IMR-90 (cell line): ENCODE measurements around the gene MAGI3. TPM values are rescaled to one million over a fixed set of nuclear protein-coding genes. Genes with fewer than 3 reads are reported as not detected.

Experiments
- ATAC-seq: fragments of 200-7000 bp; cut with Tn5 transposase; 2 replicates; pipeline ENCODE4 v1.9.1; 2020; ENCODE audit warnings: low read depth, mild to moderate bottlenecking, moderate library complexity
- BruUV-seq: library from RNA; stranded (reverse); fragments of 400-500 nt; replicated peaks from 2 replicates; lab custom pipeline; 2021; lab: Mats Ljungman, UMichigan
- CTCF ChIA-PET: fragments of 300-600 bp; formaldehyde crosslinking; extraction: SDS; loops from one replicate; lab custom pipeline; 2021; ENCODE audit warnings: antibody characterized with exemption; lab: Yijun Ruan, JAX
- POLR2A ChIA-PET: fragments of 300-600 bp; sonication (Branson Sonifier 250); formaldehyde crosslinking; loops from one replicate; lab custom pipeline; 2022; ENCODE audit warnings: antibody characterized with exemption; ENCODE audit not compliant: unreplicated experiment; lab: Charles Lee
- DNase-seq: peaks from one replicate; pipeline ENCODE4 v3.0.0; 2013
- H2AFZ ChIP-seq: replicated peaks from 2 replicates; pipeline ENCODE3; 2013; ENCODE audit warnings: low read length, mild to moderate bottlenecking; ENCODE audit not compliant: poor library complexity
- H2AK5ac ChIP-seq: 2 replicates; pipeline ENCODE4 v1.6.1; 2013; ENCODE audit warnings: low read depth, low read length, inconsistent platforms
- H2AK9ac ChIP-seq: replicated peaks from 2 replicates; pipeline ENCODE3; 2013; ENCODE audit warnings: mild to moderate bottlenecking, low read depth, low read length, moderate library complexity; ENCODE audit not compliant: poor library complexity
- H2BK120ac ChIP-seq: 2 replicates; pipeline ENCODE4 v1.6.1; 2013; ENCODE audit warnings: low read depth, low read length, inconsistent platforms
- H2BK15ac ChIP-seq: 3 replicates; pipeline ENCODE4 v1.6.1; 2013; ENCODE audit warnings: low read depth, low read length, inconsistent platforms
- H2BK20ac ChIP-seq: 2 replicates; pipeline ENCODE4 v1.6.1; 2013; ENCODE audit warnings: low read depth, mild to moderate bottlenecking, inconsistent platforms, low read length, moderate library complexity
- H2BK5ac ChIP-seq: 2 replicates; pipeline ENCODE4 v1.6.1; 2013; ENCODE audit warnings: mild to moderate bottlenecking, low read depth, low read length, inconsistent platforms; ENCODE audit not compliant: poor library complexity, severe bottlenecking
- H3K14ac ChIP-seq: replicated peaks from 2 replicates; pipeline ENCODE4 v1.6.1; 2013; ENCODE audit warnings: low read depth, low read length, inconsistent platforms
- H3K18ac ChIP-seq: 2 replicates; pipeline ENCODE4 v1.6.1; 2013; ENCODE audit warnings: low read depth, low read length, control low read depth
- H3K23ac ChIP-seq: 2 replicates; pipeline ENCODE4 v1.6.1; 2013; ENCODE audit warnings: low read depth, low read length, inconsistent platforms
- H3K27ac ChIP-seq: 2 replicates; pipeline ENCODE4 v1.5.1; 2013; ENCODE audit warnings: mild to moderate bottlenecking, control low read depth, low read length; ENCODE audit not compliant: insufficient read depth
- H3K27me3 ChIP-seq: 2 replicates; pipeline ENCODE4 v1.6.1; 2013; ENCODE audit warnings: low read length; ENCODE audit not compliant: control insufficient read depth, insufficient read depth
- H3K36me3 ChIP-seq: 2 replicates; pipeline ENCODE4 v1.6.1; 2013; ENCODE audit warnings: low read length, mixed read lengths; ENCODE audit not compliant: control insufficient read depth, insufficient read depth
- H3K4ac ChIP-seq: 2 replicates; pipeline ENCODE4 v1.6.1; 2013; ENCODE audit warnings: low read depth, low read length, inconsistent platforms
- H3K4me1 ChIP-seq: 2 replicates; pipeline ENCODE4 v1.6.1; 2013; ENCODE audit warnings: low read length, mixed read lengths; ENCODE audit not compliant: control insufficient read depth, insufficient read depth
- H3K4me2 ChIP-seq: 2 replicates; pipeline ENCODE4 v1.6.1; 2013; ENCODE audit warnings: low read depth, mild to moderate bottlenecking, control low read depth, low read length, moderate library complexity
- H3K4me3 ChIP-seq: 2 replicates; pipeline ENCODE4 v1.5.1; 2013; ENCODE audit warnings: low read depth, mild to moderate bottlenecking, control low read depth, low read length, moderate library complexity; ENCODE audit not compliant: insufficient read depth
- H3K56ac ChIP-seq: 2 replicates; pipeline ENCODE4 v1.6.1; 2013; ENCODE audit warnings: low read length, inconsistent platforms; ENCODE audit not compliant: insufficient read depth; ENCODE audit errors: extremely low read depth
- H3K79me1 ChIP-seq, 2 experiments: 2 replicates each; pipeline ENCODE4 v1.6.1; 2013; ENCODE audit warnings: low read length in 2 of 2, inconsistent platforms in 1 of 2, low read depth in 1 of 2
- H3K9ac ChIP-seq: 2 replicates; pipeline ENCODE4 v1.6.1; 2013; ENCODE audit warnings: low read depth, low read length, control low read depth
- H3K9me1 ChIP-seq: 2 replicates; pipeline ENCODE4 v1.6.1; 2013; ENCODE audit warnings: low read length, inconsistent platforms; ENCODE audit not compliant: insufficient read depth
- H3K9me3 ChIP-seq: 2 replicates; pipeline ENCODE4 v1.6.1; 2013; ENCODE audit warnings: low read length; ENCODE audit not compliant: control insufficient read depth, insufficient read depth
- H4K20me1 ChIP-seq: 2 replicates; pipeline ENCODE4 v1.6.1; 2013; ENCODE audit warnings: low read length, inconsistent platforms; ENCODE audit not compliant: insufficient read depth
- H4K5ac ChIP-seq: 2 replicates; pipeline ENCODE4 v1.6.1; 2013; ENCODE audit warnings: mild to moderate bottlenecking, low read depth, low read length, control low read depth
- H4K8ac ChIP-seq, 2 experiments: 2 replicates each; pipeline ENCODE4 v1.6.1; 2013; ENCODE audit warnings: low read depth in 2 of 2, low read length in 2 of 2, control low read depth in 1 of 2, inconsistent platforms in 1 of 2
- H4K91ac ChIP-seq: 2 replicates; pipeline ENCODE4 v1.6.1; 2013; ENCODE audit warnings: low read depth, low read length, inconsistent platforms; ENCODE audit not compliant: insufficient read depth
- BHLHE40 ChIP-seq: fragments of 150-350 bp; IDR thresholded peaks from 2 replicates; pipeline ENCODE4 v1.6.1; 2016; ENCODE audit warnings: mild to moderate bottlenecking, low read depth, low read length
- CEBPB ChIP-seq: IDR thresholded peaks from 2 replicates; pipeline ENCODE4 v1.6.1; 2012; ENCODE audit warnings: low read depth, low read length, improper control_type of control experiment
- CHD1 ChIP-seq: IDR thresholded peaks from 2 replicates; pipeline ENCODE4 v1.6.1; 2012; ENCODE audit warnings: low read depth, low read length, improper control_type of control experiment
- FOS ChIP-seq: fragments of 150-350 bp; IDR thresholded peaks from 2 replicates; pipeline ENCODE4 v1.6.1; 2016; ENCODE audit warnings: low read depth, low read length
- MAFK ChIP-seq: IDR thresholded peaks from 2 replicates; pipeline ENCODE4 v1.6.1; 2012; ENCODE audit warnings: low read depth, low read length, improper control_type of control experiment
- MAZ ChIP-seq: IDR thresholded peaks from 2 replicates; pipeline ENCODE4 v1.6.1; 2012; ENCODE audit warnings: low read depth, mild to moderate bottlenecking, low read length, improper control_type of control experiment, moderate library complexity, borderline replicate concordance
- MXI1 ChIP-seq: IDR thresholded peaks from 2 replicates; pipeline ENCODE4 v1.6.1; 2012; ENCODE audit warnings: low read depth, mild to moderate bottlenecking, low read length, moderate library complexity, borderline replicate concordance
- NFE2L2 ChIP-seq: fragments of 150-350 bp; IDR thresholded peaks from 2 replicates; pipeline ENCODE4 v1.6.1; 2016; ENCODE audit warnings: low read depth, mild to moderate bottlenecking, low read length
- POLR2A ChIP-seq: IDR thresholded peaks from 2 replicates; pipeline ENCODE4 v1.6.1; 2012; ENCODE audit warnings: mild to moderate bottlenecking, low read depth, low read length
- RAD21 ChIP-seq: IDR thresholded peaks from 2 replicates; pipeline ENCODE4 v1.6.1; 2012; ENCODE audit warnings: low read length, improper control_type of control experiment
- RCOR1 ChIP-seq: IDR thresholded peaks from 2 replicates; pipeline ENCODE4 v1.6.1; 2012; ENCODE audit warnings: mild to moderate bottlenecking, low read length, improper control_type of control experiment; ENCODE audit not compliant: insufficient replicate concordance
- SMC3 ChIP-seq: fragments of 150-350 bp; IDR thresholded peaks from 2 replicates; pipeline ENCODE4 v1.6.1; 2016; ENCODE audit warnings: low read depth, mild to moderate bottlenecking, antibody characterized with exemption, low read length, moderate library complexity
- dilution Hi-C: fragments of 300-500 bp; cut with HindIII; formaldehyde crosslinking; loops from one replicate; pipeline ENCODE4 v1.14.3; 2018; ENCODE audit warnings: low sequenced_read_pairs; ENCODE audit not compliant: unreplicated experiment
- in situ Hi-C: fragments of 300-500 bp; cut with MboI; formaldehyde crosslinking; loops from 3 replicates; pipeline ENCODE4 v1.14.3; 2019; ENCODE audit warnings: low sequenced_read_pairs, inconsistent platforms, mixed read lengths
- intact Hi-C: fragments of 100-400 bp; cut with micrococcal nuclease; formaldehyde crosslinking; loops from 2 replicates; pipeline ENCODE4 v1.10.0; 2022
- polyA plus RNA-seq, 3 experiments: library from polyadenylated mRNA; depleted of rRNA; stranded (reverse); fragments of >200 nt; gene quantifications; 2 replicates each; pipeline ENCODE4 v1.2.3, GENCODE V29; 2012; ENCODE audit warnings: low replicate concordance in 1 of 3
- total RNA-seq: library from RNA; depleted of rRNA; stranded (reverse); fragments of >200 nt; gene quantifications from 2 replicates; pipeline ENCODE4 v1.2.3, GENCODE V29; 2012
- TF ChIP-seq, protein P1 (sequence below): fragments of 150-350 bp; IDR thresholded peaks from 2 replicates; pipeline ENCODE4 v1.6.1; 2017; ENCODE audit warnings: mild to moderate bottlenecking, antibody characterized with exemption, low read length, low read depth

MAGI3 gene
- total and polyA plus RNA-seq, 2 of the 4 experiments (the other 2 are of a cell fraction): 2.5 to 8.8 TPM

DNA sequence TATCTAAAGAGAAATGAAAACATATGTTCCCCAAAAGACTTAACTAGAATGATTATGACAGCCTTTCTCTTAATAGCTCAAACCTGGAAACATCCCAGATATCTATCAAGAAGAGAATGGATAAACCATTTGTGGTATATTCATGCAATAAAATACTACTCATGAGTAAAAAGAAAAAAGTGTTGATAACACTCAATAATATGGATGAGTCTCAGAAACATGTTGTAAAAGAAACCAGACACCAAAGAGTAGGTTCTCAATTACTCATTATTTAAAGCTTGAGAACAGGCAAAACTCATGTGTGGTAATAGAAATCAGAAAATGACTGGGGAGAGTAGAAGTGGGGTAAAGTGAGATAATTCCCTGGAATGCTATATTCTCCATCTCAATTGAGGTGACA, 214.8 kb downstream of the MAGI3 start:
- no peak overlapping the region for H2BK20ac ChIP-seq
- intact Hi-C loops (no loop called here), in situ Hi-C loops (no loop called here), dilution Hi-C loops (no loop called here)
- no peaks in the 10 kb centered on the region for H3K9me1 ChIP-seq
- no peak overlapping the region for H2BK15ac ChIP-seq
- H4K91ac ChIP-seq: no peak overlapping the region
- no peak overlapping the region for H3K4me2 ChIP-seq
- ChIA-PET CTCF (interaction anchor here (0.6 kb wide), 1 partner anchor 584 kb away, joined by 3 read pairs; no protein-coding TSS in a partner anchor), POLR2A (interaction anchor here (0.6 kb wide), 1 partner anchor 739 kb away, joined by 3 read pairs; no protein-coding TSS in a partner anchor)
- no peak overlapping the region for H4K8ac ChIP-seq
- no peak overlapping the region for H3K18ac ChIP-seq
- ATAC-seq: no peak
- H2BK5ac ChIP-seq: no peak overlapping the region
- H3K36me3 ChIP-seq: no peaks in the 10 kb centered on the region
- H3K14ac ChIP-seq: no peak overlapping the region
- H3K4me1 ChIP-seq: no peaks in the 10 kb centered on the region
- H3K27ac ChIP-seq: no peak overlapping the region
- TF ChIP-seq RAD21 (no peak), BHLHE40 (no peak), SMC3 (no peak), NFE2L2 (no peak), CHD1 (no peak), RCOR1 (no peak), MAFK (no peak), CEBPB (no peak), MAZ (no peak), MXI1 (no peak), POLR2A (no peak), FOS (no peak)
- TF ChIP-seq, protein P1, sequence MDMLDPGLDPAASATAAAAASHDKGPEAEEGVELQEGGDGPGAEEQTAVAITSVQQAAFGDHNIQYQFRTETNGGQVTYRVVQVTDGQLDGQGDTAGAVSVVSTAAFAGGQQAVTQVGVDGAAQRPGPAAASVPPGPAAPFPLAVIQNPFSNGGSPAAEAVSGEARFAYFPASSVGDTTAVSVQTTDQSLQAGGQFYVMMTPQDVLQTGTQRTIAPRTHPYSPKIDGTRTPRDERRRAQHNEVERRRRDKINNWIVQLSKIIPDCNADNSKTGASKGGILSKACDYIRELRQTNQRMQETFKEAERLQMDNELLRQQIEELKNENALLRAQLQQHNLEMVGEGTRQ: no peak
- H3K27me3 ChIP-seq: no peaks in the 10 kb centered on the region
- no TSS peak for BruUV-seq
- H4K5ac ChIP-seq: no peak overlapping the region
- H3K4ac ChIP-seq: no peak overlapping the region
- no peaks in the 10 kb centered on the region for H3K9me3 ChIP-seq
- no peak overlapping the region for H3K23ac ChIP-seq
- no peak overlapping the region for H2AFZ ChIP-seq
- no peaks in the 10 kb centered on the region for H4K20me1 ChIP-seq
- no peak overlapping the region for H2AK9ac ChIP-seq
- H3K4me3 ChIP-seq: no peak overlapping the region
- no peak overlapping the region for H3K9ac ChIP-seq
- no peaks in the 10 kb centered on the region; a peak in 1 of 4 replicates for H3K79me1 ChIP-seq
- H3K56ac ChIP-seq: no peak overlapping the region
- no peak overlapping the region for H2AK5ac ChIP-seq
- no peak overlapping the region for H2BK120ac ChIP-seq
- no peak for DNase-seq
